Measurements from ENCODE around the gene FYN.

FYN gene

GRCh38 chr6:111610548-111611172, 262.6 kb downstream of the FYN start:
- Histone ChIP-seq H3K4me3 (ENCODE audit: low read length) (no peak overlapping the region), H3K36me3 (ENCODE audit: control insufficient read depth, low read depth, low read length) (no peaks in the 10 kb centered on the region), H3K4me1 (ENCODE audit: control insufficient read depth, low read depth, low read length) (peaks cover 3% of the 10 kb centered on the region), H3K27me3 (ENCODE audit: control insufficient read depth, insufficient read depth, low read length) (no peaks in the 10 kb centered on the region), H3K9ac (ENCODE audit: low read length) (no peak overlapping the region), H3K9me3 (ENCODE audit: control insufficient read depth, low read depth, low read length) (no peaks in the 10 kb centered on the region), H3K27ac (ENCODE audit: low read length) (no peak overlapping the region)

All from iPS-18a (cell line).